Keratinocyte (primary cell): ENCODE data around the gene SEC31A.

ENCODE experiments used
- CTCF ChIP-seq, 3 experiments: IDR thresholded peaks in 1 of 3; conservative IDR thresholded peaks in 1 of 3; optimal IDR thresholded peaks in 1 of 3; 2 replicates in 2 of 3; 3 replicates in 1 of 3; pipeline versions ENCODE3 to v1.5.1; 2011; ENCODE audit warnings: low read length in 3 of 3, mild to moderate bottlenecking in 3 of 3, moderate library complexity in 2 of 3, control low read depth in 1 of 3, inconsistent platforms in 1 of 3; ENCODE audit not compliant: insufficient read depth in 2 of 3; ENCODE audit errors: extremely low read depth in 1 of 3
- EZH2 ChIP-seq: IDR thresholded peaks from one replicate; pipeline ENCODE4 v1.6.1; 2012; ENCODE audit warnings: inconsistent platforms, mild to moderate bottlenecking, low read length, moderate library complexity

GRCh38 chr4:82893942-82894341, 3.0 kb upstream of the SEC31A start:
- no peak for TF ChIP-seq CTCF (optimal IDR thresholded peaks at IDR 0.05 in 1 of 3, IDR thresholded peaks at IDR 0.05 in 1 of 3, conservative IDR thresholded peaks at IDR 0.05 in 1 of 3; ENCODE audit: extremely low read depth in 1 of 3, insufficient read depth in 2 of 3, low read length in 3 of 3)
- no peak for TF ChIP-seq EZH2
